IMR-90 (cell line): ENCODE results near the gene GJC2. TPM values are rescaled to one million over a fixed set of nuclear protein-coding genes. Genes with fewer than 3 reads are reported as not detected.

Experiments used
- ATAC-seq: fragments of 200-7000 bp; cut with Tn5 transposase; 2 replicates; pipeline ENCODE4 v1.9.1; 2020; ENCODE audit warnings: low read depth, mild to moderate bottlenecking, moderate library complexity
- BruUV-seq: library from RNA; stranded (reverse); fragments of 400-500 nt; replicated peaks from 2 replicates; lab custom pipeline; 2021; lab: Mats Ljungman, UMichigan
- CTCF ChIA-PET: fragments of 300-600 bp; formaldehyde crosslinking; extraction: SDS; loops from one replicate; lab custom pipeline; 2021; ENCODE audit warnings: antibody characterized with exemption; lab: Yijun Ruan, JAX
- POLR2A ChIA-PET: fragments of 300-600 bp; sonication (Branson Sonifier 250); formaldehyde crosslinking; loops from one replicate; lab custom pipeline; 2022; ENCODE audit warnings: antibody characterized with exemption; ENCODE audit not compliant: unreplicated experiment; lab: Charles Lee
- DNase-seq: peaks from one replicate; pipeline ENCODE4 v3.0.0; 2013
- H2AFZ ChIP-seq: replicated peaks from 2 replicates; pipeline ENCODE3; 2013; ENCODE audit warnings: low read length, mild to moderate bottlenecking; ENCODE audit not compliant: poor library complexity
- H2AK5ac ChIP-seq: 2 replicates; pipeline ENCODE4 v1.6.1; 2013; ENCODE audit warnings: low read depth, low read length, inconsistent platforms
- H2AK9ac ChIP-seq: replicated peaks from 2 replicates; pipeline ENCODE3; 2013; ENCODE audit warnings: mild to moderate bottlenecking, low read depth, low read length, moderate library complexity; ENCODE audit not compliant: poor library complexity
- H2BK120ac ChIP-seq: 2 replicates; pipeline ENCODE4 v1.6.1; 2013; ENCODE audit warnings: low read depth, low read length, inconsistent platforms
- H2BK15ac ChIP-seq: 3 replicates; pipeline ENCODE4 v1.6.1; 2013; ENCODE audit warnings: low read depth, low read length, inconsistent platforms
- H2BK20ac ChIP-seq: 2 replicates; pipeline ENCODE4 v1.6.1; 2013; ENCODE audit warnings: low read depth, mild to moderate bottlenecking, inconsistent platforms, low read length, moderate library complexity
- H2BK5ac ChIP-seq: 2 replicates; pipeline ENCODE4 v1.6.1; 2013; ENCODE audit warnings: mild to moderate bottlenecking, low read depth, low read length, inconsistent platforms; ENCODE audit not compliant: poor library complexity, severe bottlenecking
- H3K14ac ChIP-seq: replicated peaks from 2 replicates; pipeline ENCODE4 v1.6.1; 2013; ENCODE audit warnings: low read depth, low read length, inconsistent platforms
- H3K18ac ChIP-seq: 2 replicates; pipeline ENCODE4 v1.6.1; 2013; ENCODE audit warnings: low read depth, low read length, control low read depth
- H3K23ac ChIP-seq: 2 replicates; pipeline ENCODE4 v1.6.1; 2013; ENCODE audit warnings: low read depth, low read length, inconsistent platforms
- H3K27ac ChIP-seq: 2 replicates; pipeline ENCODE4 v1.5.1; 2013; ENCODE audit warnings: mild to moderate bottlenecking, control low read depth, low read length; ENCODE audit not compliant: insufficient read depth
- H3K27me3 ChIP-seq: 2 replicates; pipeline ENCODE4 v1.6.1; 2013; ENCODE audit warnings: low read length; ENCODE audit not compliant: control insufficient read depth, insufficient read depth
- H3K36me3 ChIP-seq: 2 replicates; pipeline ENCODE4 v1.6.1; 2013; ENCODE audit warnings: low read length, mixed read lengths; ENCODE audit not compliant: control insufficient read depth, insufficient read depth
- H3K4ac ChIP-seq: 2 replicates; pipeline ENCODE4 v1.6.1; 2013; ENCODE audit warnings: low read depth, low read length, inconsistent platforms
- H3K4me1 ChIP-seq: 2 replicates; pipeline ENCODE4 v1.6.1; 2013; ENCODE audit warnings: low read length, mixed read lengths; ENCODE audit not compliant: control insufficient read depth, insufficient read depth
- H3K4me2 ChIP-seq: 2 replicates; pipeline ENCODE4 v1.6.1; 2013; ENCODE audit warnings: low read depth, mild to moderate bottlenecking, control low read depth, low read length, moderate library complexity
- H3K4me3 ChIP-seq: 2 replicates; pipeline ENCODE4 v1.5.1; 2013; ENCODE audit warnings: low read depth, mild to moderate bottlenecking, control low read depth, low read length, moderate library complexity; ENCODE audit not compliant: insufficient read depth
- H3K56ac ChIP-seq: 2 replicates; pipeline ENCODE4 v1.6.1; 2013; ENCODE audit warnings: low read length, inconsistent platforms; ENCODE audit not compliant: insufficient read depth; ENCODE audit errors: extremely low read depth
- H3K79me1 ChIP-seq, 2 experiments: 2 replicates each; pipeline ENCODE4 v1.6.1; 2013; ENCODE audit warnings: low read length in 2 of 2, inconsistent platforms in 1 of 2, low read depth in 1 of 2
- H3K9ac ChIP-seq: 2 replicates; pipeline ENCODE4 v1.6.1; 2013; ENCODE audit warnings: low read depth, low read length, control low read depth
- H3K9me1 ChIP-seq: 2 replicates; pipeline ENCODE4 v1.6.1; 2013; ENCODE audit warnings: low read length, inconsistent platforms; ENCODE audit not compliant: insufficient read depth
- H3K9me3 ChIP-seq: 2 replicates; pipeline ENCODE4 v1.6.1; 2013; ENCODE audit warnings: low read length; ENCODE audit not compliant: control insufficient read depth, insufficient read depth
- H4K20me1 ChIP-seq: 2 replicates; pipeline ENCODE4 v1.6.1; 2013; ENCODE audit warnings: low read length, inconsistent platforms; ENCODE audit not compliant: insufficient read depth
- H4K5ac ChIP-seq: 2 replicates; pipeline ENCODE4 v1.6.1; 2013; ENCODE audit warnings: mild to moderate bottlenecking, low read depth, low read length, control low read depth
- H4K8ac ChIP-seq, 2 experiments: 2 replicates each; pipeline ENCODE4 v1.6.1; 2013; ENCODE audit warnings: low read depth in 2 of 2, low read length in 2 of 2, control low read depth in 1 of 2, inconsistent platforms in 1 of 2
- H4K91ac ChIP-seq: 2 replicates; pipeline ENCODE4 v1.6.1; 2013; ENCODE audit warnings: low read depth, low read length, inconsistent platforms; ENCODE audit not compliant: insufficient read depth
- BHLHE40 ChIP-seq: fragments of 150-350 bp; IDR thresholded peaks from 2 replicates; pipeline ENCODE4 v1.6.1; 2016; ENCODE audit warnings: mild to moderate bottlenecking, low read depth, low read length
- CEBPB ChIP-seq: IDR thresholded peaks from 2 replicates; pipeline ENCODE4 v1.6.1; 2012; ENCODE audit warnings: low read depth, low read length, improper control_type of control experiment
- MAFK ChIP-seq: IDR thresholded peaks from 2 replicates; pipeline ENCODE4 v1.6.1; 2012; ENCODE audit warnings: low read depth, low read length, improper control_type of control experiment
- RFX5 ChIP-seq: IDR thresholded peaks from 2 replicates; pipeline ENCODE4 v1.8.0; 2012; ENCODE audit warnings: low read depth, mild to moderate bottlenecking, low read length, moderate library complexity
- USF2 ChIP-seq: fragments of 150-350 bp; IDR thresholded peaks from 2 replicates; pipeline ENCODE4 v1.6.1; 2017; ENCODE audit warnings: mild to moderate bottlenecking, antibody characterized with exemption, low read length, low read depth
- WGBS, 2 experiments: methylation state at CpG; one replicate each; pipeline versions ENCODE4 v1.1.5 to v1.1.7; 2013; ENCODE audit warnings: missing lambda C conversion rate in 2 of 2; ENCODE audit not compliant: insufficient read length in 1 of 2; ENCODE audit errors: extremely low coverage in 2 of 2; 5-methylcytosine and 5-hydroxymethylcytosine counted together
- dilution Hi-C: fragments of 300-500 bp; cut with HindIII; formaldehyde crosslinking; loops from one replicate; pipeline ENCODE4 v1.14.3; 2018; ENCODE audit warnings: low sequenced_read_pairs; ENCODE audit not compliant: unreplicated experiment
- in situ Hi-C: fragments of 300-500 bp; cut with MboI; formaldehyde crosslinking; loops from 3 replicates; pipeline ENCODE4 v1.14.3; 2019; ENCODE audit warnings: low sequenced_read_pairs, inconsistent platforms, mixed read lengths
- intact Hi-C: fragments of 100-400 bp; cut with micrococcal nuclease; formaldehyde crosslinking; loops from 2 replicates; pipeline ENCODE4 v1.10.0; 2022
- polyA plus RNA-seq, 3 experiments: library from polyadenylated mRNA; depleted of rRNA; stranded (reverse); fragments of >200 nt; gene quantifications; 2 replicates each; pipeline ENCODE4 v1.2.3, GENCODE V29; 2012; ENCODE audit warnings: low replicate concordance in 1 of 3
- total RNA-seq: library from RNA; depleted of rRNA; stranded (reverse); fragments of >200 nt; gene quantifications from 2 replicates; pipeline ENCODE4 v1.2.3, GENCODE V29; 2012

GJC2 gene
- total and polyA plus RNA-seq, 2 of the 4 experiments (the other 2 are of a cell fraction): 1.1 to 1.7 TPM

GRCh38 chr1:228105996-228106799 is 43.5 kb upstream of the GJC2 start:
- TF ChIP-seq USF2 (no peak), MAFK (no peak), RFX5 (no peak), BHLHE40 (no peak), CEBPB (no peak)
- dilution Hi-C loops (no loop called here), in situ Hi-C loops (no loop called here), intact Hi-C loops (no loop called here)
- Histone ChIP-seq H3K4ac (no peak overlapping the region), H3K27ac (no peak overlapping the region), H3K36me3 (peaks cover 15% of the 10 kb centered on the region), H3K9me3 (no peaks in the 10 kb centered on the region), H4K5ac (no peak overlapping the region), H3K4me3 (no peak overlapping the region), H3K27me3 (no peaks in the 10 kb centered on the region), H2BK15ac (no peak overlapping the region), H2BK20ac (no peak overlapping the region), H2BK120ac (no peak overlapping the region), H3K18ac (no peak overlapping the region), H2BK5ac (no peak overlapping the region), H3K79me1 (peaks cover 17 to 52% of the 10 kb centered on the region in 2 experiments; a peak in 3 of 4 replicates), H2AFZ (no peak overlapping the region), H3K9ac (no peak overlapping the region), H3K9me1 (peaks cover 7% of the 10 kb centered on the region), H2AK9ac (no peak overlapping the region), H3K14ac (no peak overlapping the region), H4K8ac (no peak overlapping the region), H3K23ac (no peak overlapping the region), H4K91ac (no peak overlapping the region), H3K4me1 (peaks cover 10% of the 10 kb centered on the region), H4K20me1 (peaks cover 7% of the 10 kb centered on the region), H3K4me2 (no peak overlapping the region), H2AK5ac (no peak overlapping the region), H3K56ac (no peak overlapping the region)
- ATAC-seq (no peak), DNase-seq (no peak)
- ChIA-PET POLR2A (no interaction called here), CTCF (no interaction called here)
- WGBS, 2 experiments: 80% methylated on average over 4 of the region's 8 CpGs; no CpG with 5 or more reads in 1 of the 2 experiments
- BruUV-seq: no TSS peak
